MM.1S (cell line): Measurements from ENCODE around the gene AHCYL1.

Experiments
- DNase-seq: peaks from one replicate; pipeline ENCODE4 v3.0.0-alpha.2; 2015
- H2AFZ ChIP-seq: fragments of 300-600 bp; sonication (generic); 2 replicates; pipeline ENCODE4 v1.6.0; 2016; ENCODE audit warnings: antibody characterized with exemption, low read length
- H3F3A ChIP-seq: fragments of 300-600 bp; sonication (generic); 2 replicates; pipeline ENCODE4 v1.6.1; 2016; ENCODE audit warnings: mild to moderate bottlenecking, antibody characterized with exemption, low read length, moderate library complexity, mixed read lengths; ENCODE audit not compliant: insufficient read depth
- H3K27ac ChIP-seq: fragments of 300-600 bp; sonication (generic); 2 replicates; pipeline ENCODE4 v1.5.1; 2016; ENCODE audit warnings: mild to moderate bottlenecking, low read length
- H3K27me3 ChIP-seq: fragments of 300-600 bp; sonication (generic); replicated peaks from 2 replicates; pipeline ENCODE4 v1.6.0; 2016; ENCODE audit warnings: low read length; ENCODE audit not compliant: insufficient read depth
- H3K36me3 ChIP-seq: fragments of 300-600 bp; sonication (generic); replicated peaks from 2 replicates; pipeline ENCODE4 v1.6.1; 2016; ENCODE audit warnings: mild to moderate bottlenecking, low read length, mixed read lengths; ENCODE audit not compliant: insufficient read depth
- H3K4me1 ChIP-seq: fragments of 300-600 bp; sonication (generic); 2 replicates; pipeline ENCODE4 v1.6.1; 2016; ENCODE audit warnings: low read length, mixed read lengths
- H3K4me2 ChIP-seq: fragments of 300-600 bp; sonication (generic); 2 replicates; pipeline ENCODE4 v1.6.0; 2016; ENCODE audit warnings: low read depth, low read length
- H3K4me3 ChIP-seq: fragments of 300-600 bp; sonication (generic); 2 replicates; pipeline ENCODE4 v1.5.1; 2016; ENCODE audit warnings: low read length, mixed read lengths
- H3K79me2 ChIP-seq: fragments of 300-600 bp; sonication (generic); 2 replicates; pipeline ENCODE4 v1.6.1; 2016; ENCODE audit warnings: mixed run types, low read length, mixed read lengths
- H3K9ac ChIP-seq: fragments of 300-600 bp; sonication (generic); 2 replicates; pipeline ENCODE4 v1.6.1; 2016; ENCODE audit warnings: low read length, mixed read lengths
- H3K9me2 ChIP-seq: fragments of 300-600 bp; sonication (generic); replicated peaks from 2 replicates; pipeline ENCODE4 v1.6.1; 2016; ENCODE audit warnings: mild to moderate bottlenecking, low read length, mixed read lengths; ENCODE audit not compliant: insufficient read depth
- H3K9me3 ChIP-seq: fragments of 300-600 bp; sonication (generic); replicated peaks from 2 replicates; pipeline ENCODE4 v1.6.1; 2016; ENCODE audit warnings: mild to moderate bottlenecking, low read length, mixed read lengths; ENCODE audit not compliant: insufficient read depth
- H4K20me1 ChIP-seq: fragments of 300-600 bp; sonication (generic); 2 replicates; pipeline ENCODE4 v1.6.1; 2016; ENCODE audit warnings: mild to moderate bottlenecking, low read length, moderate library complexity, mixed read lengths; ENCODE audit not compliant: insufficient read depth
- CTCF ChIP-seq: fragments of 300-600 bp; sonication (generic); IDR thresholded peaks from 2 replicates; pipeline ENCODE4 v1.5.1; 2016; ENCODE audit warnings: antibody characterized with exemption, low read length, mixed read lengths
- EZH2 ChIP-seq: fragments of 300-600 bp; sonication (generic); optimal IDR thresholded peaks from 2 replicates; pipeline ENCODE3; 2017; ENCODE audit warnings: low read depth, mild to moderate bottlenecking, antibody characterized with exemption, low read length, mixed read lengths
- EZH2phosphoT487 ChIP-seq: fragments of 300-600 bp; sonication (generic); IDR thresholded peaks from 2 replicates; pipeline ENCODE4 v1.6.1; 2018; ENCODE audit warnings: antibody characterized with exemption, low read length

AHCYL1 gene

GRCh38 chr1:110056776-110057175 lies 72.2 kb downstream of the AHCYL1 start:
- no peaks in the 10 kb centered on the region for H3K4me1 ChIP-seq
- DNase-seq = no peak
- H4K20me1 ChIP-seq = no peaks in the 10 kb centered on the region
- H3K79me2 ChIP-seq = no peaks in the 10 kb centered on the region
- no peak overlapping the region for H3K9ac ChIP-seq
- H3K4me3 ChIP-seq = no peak overlapping the region
- H3F3A ChIP-seq = no peaks in the 10 kb centered on the region
- no peaks in the 10 kb centered on the region for H3K9me2 ChIP-seq
- H2AFZ ChIP-seq = no peak overlapping the region
- no peak overlapping the region for H3K4me2 ChIP-seq
- no peaks in the 10 kb centered on the region for H3K27me3 ChIP-seq
- H3K27ac ChIP-seq = no peak overlapping the region
- H3K36me3 ChIP-seq = no peaks in the 10 kb centered on the region
- H3K9me3 ChIP-seq = no peaks in the 10 kb centered on the region
- TF ChIP-seq EZH2 (no peak), EZH2phosphoT487 (no peak), CTCF (no peak)

GRCh38 chr1:110057963-110058518 lies 73.5 kb downstream of the AHCYL1 start:
- no peak overlapping the region for H3K4me2 ChIP-seq
- H3K4me1 ChIP-seq = no peaks in the 10 kb centered on the region
- H3K27me3 ChIP-seq = no peaks in the 10 kb centered on the region
- no peak overlapping the region for H3K27ac ChIP-seq
- DNase-seq = no peak
- no peak overlapping the region for H2AFZ ChIP-seq
- no peak overlapping the region for H3K9ac ChIP-seq
- no peak overlapping the region for H3K4me3 ChIP-seq
- TF ChIP-seq EZH2phosphoT487 (no peak), CTCF (no peak), EZH2 (no peak)
- no peaks in the 10 kb centered on the region for H3K9me3 ChIP-seq
- no peaks in the 10 kb centered on the region for H4K20me1 ChIP-seq
- no peaks in the 10 kb centered on the region for H3K36me3 ChIP-seq
- no peaks in the 10 kb centered on the region for H3K79me2 ChIP-seq
- no peaks in the 10 kb centered on the region for H3F3A ChIP-seq
- H3K9me2 ChIP-seq = no peaks in the 10 kb centered on the region

GRCh38 chr1:110058591-110058990 lies 74.0 kb downstream of the AHCYL1 start:
- Histone ChIP-seq H3K9me2 (no peaks in the 10 kb centered on the region), H3K36me3 (no peaks in the 10 kb centered on the region), H2AFZ (no peak overlapping the region), H3F3A (no peaks in the 10 kb centered on the region), H3K79me2 (no peaks in the 10 kb centered on the region), H4K20me1 (no peaks in the 10 kb centered on the region), H3K4me2 (no peak overlapping the region), H3K4me1 (no peaks in the 10 kb centered on the region), H3K4me3 (no peak overlapping the region), H3K9ac (no peak overlapping the region), H3K27me3 (no peaks in the 10 kb centered on the region), H3K27ac (no peak overlapping the region), H3K9me3 (no peaks in the 10 kb centered on the region)
- TF ChIP-seq EZH2phosphoT487 = no peak
- no peak for TF ChIP-seq EZH2
- TF ChIP-seq CTCF = no peak
- DNase-seq = no peak
